ENCODE data around the gene DUSP9. TPM values are rescaled to one million over a fixed set of nuclear protein-coding genes. Genes with fewer than 3 reads are reported as not detected.

Gene DUSP9
- total RNA-seq, 1 donor from 2014 or later = 1.3 TPM

GRCh38 chrX:153628129-153628528 lies 18.9 kb upstream of the DUSP9 start:
- DNase-seq (ENCODE audit: low read depth) (no peak), FAIRE-seq (no peak)
- no peaks in the 10 kb centered on the region for H3K27me3 ChIP-seq (ENCODE audit: control insufficient read depth, insufficient read depth, low read length)
- H3K4me3 ChIP-seq (ENCODE audit: low read depth, low read length) = no peak overlapping the region
- H3K36me3 ChIP-seq (ENCODE audit: control insufficient read depth, insufficient read depth, low read length) = no peaks in the 10 kb centered on the region
- no peak for TF ChIP-seq CTCF (IDR thresholded peaks at IDR 0.05; ENCODE audit: insufficient read depth, low read length, severe bottlenecking)

- no peaks in the 10 kb centered on the region for H3K36me3 ChIP-seq (ENCODE audit: control insufficient read depth, insufficient read depth, low read length)
Observed at GRCh38 chrX:153628665-153629064, 18.3 kb upstream of the DUSP9 start.

GRCh38 chrX:153631346-153631745 lies 15.7 kb upstream of the DUSP9 start:
- TF ChIP-seq CTCF (IDR thresholded peaks at IDR 0.05; ENCODE audit: insufficient read depth, low read length, severe bottlenecking) = no peak
- DNase-seq (ENCODE audit: low read depth) = no peak
- no peak overlapping the region for H3K4me3 ChIP-seq (ENCODE audit: low read depth, low read length)
- H3K27me3 ChIP-seq (ENCODE audit: control insufficient read depth, insufficient read depth, low read length) = no peaks in the 10 kb centered on the region
- FAIRE-seq = no peak
- no peaks in the 10 kb centered on the region for H3K36me3 ChIP-seq (ENCODE audit: control insufficient read depth, insufficient read depth, low read length)

More at GRCh38 chrX:153628665-153629064, 18.3 kb upstream of the DUSP9 start:
- FAIRE-seq (no peak), DNase-seq (ENCODE audit: low read depth) (no peak)
- H3K27me3 ChIP-seq (ENCODE audit: control insufficient read depth, insufficient read depth, low read length) = no peaks in the 10 kb centered on the region
- no peak for TF ChIP-seq CTCF (IDR thresholded peaks at IDR 0.05; ENCODE audit: insufficient read depth, low read length, severe bottlenecking)
- no peak overlapping the region for H3K4me3 ChIP-seq (ENCODE audit: low read depth, low read length)

- H3K27me3 ChIP-seq (ENCODE audit: control insufficient read depth, insufficient read depth, low read length) = no peaks in the 10 kb centered on the region
- FAIRE-seq (no peak), DNase-seq (ENCODE audit: low read depth) (no peak)
- no peak overlapping the region for H3K4me3 ChIP-seq (ENCODE audit: low read depth, low read length)
- TF ChIP-seq CTCF (IDR thresholded peaks at IDR 0.05; ENCODE audit: insufficient read depth, low read length, severe bottlenecking) = no peak
- H3K36me3 ChIP-seq (ENCODE audit: control insufficient read depth, insufficient read depth, low read length) = no peaks in the 10 kb centered on the region
Observed at GRCh38 chrX:153631907-153632594, 15.0 kb upstream of the DUSP9 start.

GRCh38 chrX:153632595-153632946 lies 14.4 kb upstream of the DUSP9 start:
- no peak for FAIRE-seq
- TF ChIP-seq CTCF (IDR thresholded peaks at IDR 0.05; ENCODE audit: insufficient read depth, low read length, severe bottlenecking) = no peak
- Histone ChIP-seq H3K36me3 (ENCODE audit: control insufficient read depth, insufficient read depth, low read length) (no peaks in the 10 kb centered on the region), H3K4me3 (ENCODE audit: low read depth, low read length) (no peak overlapping the region), H3K27me3 (ENCODE audit: control insufficient read depth, insufficient read depth, low read length) (no peaks in the 10 kb centered on the region)
- no peak for DNase-seq (ENCODE audit: low read depth)

- no peak for DNase-seq (ENCODE audit: low read depth)
- FAIRE-seq = no peak
- TF ChIP-seq CTCF (IDR thresholded peaks at IDR 0.05; ENCODE audit: insufficient read depth, low read length, severe bottlenecking) = no peak
- H3K36me3 ChIP-seq (ENCODE audit: control insufficient read depth, insufficient read depth, low read length) = no peaks in the 10 kb centered on the region
- no peaks in the 10 kb centered on the region for H3K27me3 ChIP-seq (ENCODE audit: control insufficient read depth, insufficient read depth, low read length)
- no peak overlapping the region for H3K4me3 ChIP-seq (ENCODE audit: low read depth, low read length)
Observed at GRCh38 chrX:153633048-153633447, 14.0 kb upstream of the DUSP9 start.
